Iris pigment epithelial cell (primary cell): Measurements from ENCODE around the gene TBC1D5.
"Not testable (repeated sequence)": the region's sequence is repeated elsewhere in the genome, so short reads cannot be mapped to it uniquely, and the experiment has no call there.

Experiments
- DNase-seq: peaks from one replicate; pipeline ENCODE4 v3.0.0-alpha.2; 2011; ENCODE audit warnings: low read depth

TBC1D5 gene

GRCh38 chr3:17411157-17411877, 331.1 kb downstream of the TBC1D5 start:
- DNase-seq, result no peak

DNA sequence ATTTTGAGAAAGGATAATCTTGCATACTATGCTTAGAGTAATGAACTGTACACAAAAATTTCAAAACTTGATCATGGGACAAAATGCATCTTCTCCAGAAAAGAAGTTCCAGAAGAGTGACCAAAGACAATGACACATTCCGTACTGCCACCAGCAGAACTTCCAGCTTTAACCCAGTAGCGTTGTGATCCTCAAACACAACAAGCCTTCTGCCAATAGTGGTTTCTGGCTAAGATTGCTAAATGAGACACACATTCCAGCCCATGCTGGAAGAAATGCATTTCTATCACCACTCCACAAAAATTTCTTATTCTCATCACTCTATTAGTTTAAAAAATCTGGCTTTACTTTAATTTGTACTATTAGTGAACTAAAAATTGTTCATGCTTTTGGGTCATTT, 334.9 kb downstream of the TBC1D5 start:
- no peak for DNase-seq

DNA sequence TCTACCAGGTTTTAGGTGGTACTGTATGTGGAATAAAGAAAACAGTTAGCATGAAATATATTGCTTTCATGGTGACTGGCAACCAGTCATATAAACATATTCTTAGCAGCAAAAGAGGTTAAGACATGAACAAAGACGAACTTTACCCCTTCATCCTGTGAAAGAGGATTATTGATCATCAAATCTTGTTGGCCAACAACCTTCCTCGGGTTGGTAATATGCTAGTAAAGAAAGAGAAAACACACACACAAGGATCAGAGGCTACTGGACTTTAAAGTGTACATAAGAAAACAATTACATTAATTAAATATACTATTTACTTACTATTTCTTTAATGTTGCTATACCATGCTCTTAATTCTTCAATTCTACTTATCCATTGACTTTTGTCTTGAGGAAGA, 337.9 kb downstream of the TBC1D5 start:
- no peak for DNase-seq

DNA sequence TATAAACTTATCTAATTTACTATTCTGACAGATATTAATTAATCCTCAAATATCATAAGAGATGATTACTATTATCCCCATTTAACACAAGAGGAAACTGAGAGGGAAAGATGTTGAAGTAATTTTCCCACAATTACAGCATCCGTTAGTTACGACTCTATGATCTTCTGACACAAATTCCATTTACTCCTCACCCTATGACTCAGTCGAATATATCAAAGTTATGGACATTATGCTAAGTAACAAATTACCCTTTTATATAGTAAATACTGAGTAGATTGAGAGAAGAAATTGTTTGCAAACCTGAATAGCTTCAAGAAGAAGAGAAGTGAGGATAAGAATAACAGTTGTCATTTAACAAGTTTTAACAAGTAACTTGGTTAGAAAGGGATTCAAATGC, 340.0 kb downstream of the TBC1D5 start:
- no peak for DNase-seq

GRCh38 chr3:17401912-17402311, 340.5 kb downstream of the TBC1D5 start:
- no peak for DNase-seq

GRCh38 chr3:17399586-17399985, 342.8 kb downstream of the TBC1D5 start:
- no peak for DNase-seq

DNA sequence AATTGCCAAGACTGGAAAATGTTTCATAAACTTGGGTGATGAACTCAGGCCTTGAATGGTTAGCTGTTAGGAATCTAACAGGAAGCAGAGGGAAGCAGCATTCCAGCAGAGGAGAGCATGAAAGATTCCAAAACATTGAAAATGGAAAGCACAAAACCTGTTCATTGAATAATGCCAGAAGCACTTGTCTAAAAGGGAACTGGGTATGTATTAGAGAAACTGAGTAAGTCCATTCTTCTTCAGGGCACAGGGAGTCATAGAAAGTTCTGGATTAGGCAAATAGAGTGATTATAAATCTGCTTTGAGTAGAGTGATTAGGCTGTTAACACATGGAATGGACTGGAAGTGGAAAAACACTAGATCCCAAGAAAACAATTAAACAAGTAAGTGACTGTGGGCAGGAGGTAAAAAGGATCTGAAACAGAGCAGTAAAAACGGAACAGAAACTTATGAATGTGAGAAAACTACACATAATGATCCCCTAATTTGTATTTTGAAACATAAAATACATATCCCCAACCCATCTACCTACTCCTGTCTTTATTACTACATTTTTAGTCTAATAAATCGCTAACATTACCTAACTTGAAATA, 343.4 kb downstream of the TBC1D5 start:
- no peak for DNase-seq

DNA sequence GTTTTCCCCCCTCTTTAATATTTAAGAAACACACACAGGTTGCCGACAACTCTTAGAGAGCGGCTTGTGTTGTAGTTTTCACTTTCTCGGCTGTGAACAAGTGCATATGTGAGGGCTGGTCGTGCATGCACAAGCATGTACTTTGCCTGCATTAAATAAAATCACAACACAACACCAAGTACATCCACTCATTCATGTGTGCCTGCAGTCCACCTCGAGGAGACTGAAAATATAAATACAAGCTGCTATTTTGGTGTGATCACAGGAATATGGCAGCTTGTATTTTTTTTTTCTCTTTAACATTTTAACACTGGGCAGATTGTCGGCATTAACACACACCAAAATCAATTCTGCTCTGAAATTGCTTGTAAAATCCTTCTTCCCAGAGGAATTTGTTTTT, 346.4 kb downstream of the TBC1D5 start:
- no peak for DNase-seq

- DNase-seq, result no peak
Measured at GRCh38 chr3:17394541-17395155, 347.8 kb downstream of the TBC1D5 start.

GRCh38 chr3:17392516-17392915, 349.9 kb downstream of the TBC1D5 start:
- not testable (repeated sequence) for DNase-seq

DNA sequence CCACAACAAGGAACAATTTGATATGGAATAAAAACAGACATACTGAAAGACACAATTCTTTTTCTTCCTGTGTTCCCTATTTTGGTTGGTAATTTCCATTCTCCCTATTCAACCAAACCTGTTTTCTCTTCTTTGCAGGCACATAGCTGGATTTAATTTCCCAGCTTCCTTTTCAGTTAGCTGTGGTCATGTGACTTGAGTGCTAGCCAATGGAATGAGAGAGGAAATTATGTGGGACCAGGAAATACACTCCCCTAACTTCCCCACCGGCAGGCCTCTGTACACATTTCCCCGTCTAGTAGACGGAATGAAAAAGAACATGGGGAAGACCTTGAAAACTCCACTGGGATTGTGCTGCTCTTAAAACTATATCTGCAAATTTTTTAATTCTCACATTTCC, 351.6 kb downstream of the TBC1D5 start:
- no peak for DNase-seq

DNA sequence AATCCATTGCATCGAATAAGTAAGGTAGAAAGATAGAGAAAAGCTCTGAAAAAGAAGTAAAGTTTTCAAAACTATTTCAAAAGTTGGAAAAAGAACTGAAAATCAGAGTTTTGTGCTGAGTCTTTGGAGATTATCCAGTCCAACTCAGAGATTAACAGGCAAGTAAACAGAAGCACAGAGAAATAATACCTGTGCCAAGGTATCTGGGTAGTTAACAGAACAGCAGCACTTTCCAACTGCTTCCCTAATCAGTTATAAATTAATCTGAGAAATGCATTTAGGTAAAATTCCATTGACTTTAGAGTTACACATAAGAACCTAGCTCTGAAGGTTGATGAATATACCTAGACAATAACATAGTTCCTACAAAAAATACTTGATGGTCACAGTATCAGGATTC, 355.3 kb downstream of the TBC1D5 start:
- DNase-seq, result no peak

GRCh38 chr3:17386432-17386831, 356.0 kb downstream of the TBC1D5 start:
- DNase-seq, result no peak

DNA sequence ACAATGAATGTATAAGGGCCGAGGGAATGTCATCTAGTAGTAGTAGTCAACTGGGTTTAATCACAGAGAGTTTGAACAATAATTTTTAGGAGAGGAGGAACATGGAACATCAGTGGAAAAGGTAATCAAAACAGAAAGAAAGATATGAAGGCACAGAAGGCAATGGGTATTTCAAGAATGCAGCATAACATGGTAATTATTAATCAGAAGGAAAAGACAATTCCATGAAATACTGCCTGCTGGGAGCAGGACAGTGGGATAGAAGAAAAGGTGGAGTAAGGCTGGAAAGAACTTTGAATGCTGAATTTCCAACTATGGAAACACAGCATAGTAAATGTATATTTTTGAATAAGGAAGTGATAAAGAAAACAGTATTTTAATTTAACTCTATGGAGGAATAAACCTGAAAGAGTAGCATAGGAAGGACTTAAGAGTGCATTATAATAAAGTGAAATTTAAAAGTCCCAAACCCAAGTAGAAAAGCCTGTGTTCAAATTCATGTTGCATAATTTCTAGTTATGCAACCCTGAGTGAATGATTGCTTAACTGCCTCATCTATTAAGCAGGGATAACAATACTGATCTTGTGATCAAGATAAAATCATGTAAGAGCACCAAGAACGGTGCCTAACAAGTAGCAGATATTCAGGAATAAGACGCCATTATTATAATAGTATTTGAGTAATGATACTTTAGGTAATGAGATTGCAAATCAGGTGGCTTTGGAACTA, 357.7 kb downstream of the TBC1D5 start:
- DNase-seq, result peak; percentile 82

DNA sequence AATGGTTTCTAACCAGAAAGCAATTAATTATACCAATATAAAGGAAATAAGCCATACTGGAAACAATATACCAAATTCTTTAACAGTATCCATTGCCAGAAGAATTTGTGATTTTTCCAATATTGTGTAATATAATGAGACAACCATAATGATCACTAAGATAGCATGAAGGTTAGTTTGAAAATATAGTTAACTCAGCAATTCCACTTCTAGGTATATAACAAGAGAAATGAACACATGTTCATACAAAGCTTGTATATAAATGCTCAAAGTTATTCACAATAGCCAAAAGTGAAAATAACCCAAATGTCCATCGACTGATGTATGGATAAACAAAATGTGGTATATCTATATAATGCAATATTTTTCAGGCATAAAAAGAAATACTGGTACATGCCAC, 369.1 kb downstream of the TBC1D5 start:
- DNase-seq, result no peak

- peak; percentile 69 for DNase-seq
Measured at GRCh38 chr3:17372362-17373210, 369.8 kb downstream of the TBC1D5 start.

GRCh38 chr3:17369973-17370372, 372.5 kb downstream of the TBC1D5 start:
- no peak for DNase-seq

GRCh38 chr3:17367171-17367570, 375.3 kb downstream of the TBC1D5 start:
- DNase-seq, result peak; percentile 44

DNA sequence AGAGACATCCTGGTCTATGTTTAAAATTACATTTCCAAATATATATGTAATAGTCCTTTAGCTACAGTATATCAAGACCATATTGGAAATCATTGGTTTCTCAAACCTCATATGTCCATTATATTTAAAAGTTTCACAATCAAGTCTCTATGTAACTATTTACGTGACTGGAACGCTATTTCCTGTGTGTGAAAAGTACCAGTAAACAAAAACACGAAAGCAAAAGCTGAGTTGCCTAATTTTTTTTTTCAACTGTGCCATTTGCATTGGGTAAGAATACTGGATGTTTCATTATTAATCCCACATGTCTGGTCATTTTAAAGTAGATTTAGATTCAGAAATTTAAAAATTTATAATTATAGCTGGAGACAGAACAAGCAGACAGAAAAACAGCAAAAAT, 381.4 kb downstream of the TBC1D5 start:
- peak; percentile 35 for DNase-seq

DNA sequence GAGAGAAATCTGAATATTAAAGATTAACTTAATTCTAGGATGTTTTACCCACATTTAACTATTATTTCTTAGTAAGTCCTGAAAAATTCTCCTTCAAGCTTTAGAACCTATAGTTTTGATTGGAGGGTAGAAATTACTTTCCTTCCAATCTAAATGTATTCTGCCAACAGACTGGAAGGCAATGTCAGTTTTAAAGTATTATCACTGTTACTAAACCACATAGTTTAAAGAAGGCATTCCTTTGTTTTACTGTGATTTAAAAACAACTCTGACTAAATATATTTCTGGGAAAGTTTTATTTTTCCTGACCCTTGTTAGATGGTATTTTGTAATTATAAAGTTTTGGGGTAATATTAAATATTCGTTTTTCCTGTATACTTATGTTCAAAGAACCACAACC, 382.5 kb downstream of the TBC1D5 start:
- peak; percentile 34 for DNase-seq

- no peak for DNase-seq
Measured at GRCh38 chr3:17357035-17357710, 385.3 kb downstream of the TBC1D5 start.
